GM21360 (cell line): ENCODE data around the gene ZNF385C.
A peak's percentile ranks its signal among the peaks of the same experiment; 100 is the strongest.

ENCODE experiments used
- ATAC-seq: cut with Tn5 transposase; IDR thresholded peaks from one replicate; pipeline ENCODE4 v1.9.1; 2021; ENCODE audit warnings: mild to moderate bottlenecking, moderate library complexity; ENCODE audit not compliant: unreplicated experiment

Gene ZNF385C

DNA sequence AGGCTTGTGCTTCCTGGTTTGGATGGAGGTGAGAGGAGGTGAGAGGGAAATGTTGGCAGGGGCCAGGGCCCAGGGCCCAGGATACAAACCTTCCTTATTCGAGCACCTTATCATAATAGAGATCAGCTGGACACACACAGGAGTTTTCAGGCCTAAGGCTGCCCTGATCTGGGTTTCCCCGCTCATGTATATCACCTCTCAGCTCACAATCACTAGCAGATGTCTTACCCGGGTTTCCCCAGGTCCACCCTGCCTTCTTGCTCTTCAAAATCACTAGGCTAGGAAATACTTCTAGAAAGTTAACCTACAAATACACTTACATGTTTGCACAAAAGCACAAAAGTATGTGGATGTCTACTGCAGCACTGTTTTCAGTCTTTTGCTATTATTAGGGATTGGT, 28.6 kb upstream of the ZNF385C start:
- ATAC-seq, result no peak

DNA sequence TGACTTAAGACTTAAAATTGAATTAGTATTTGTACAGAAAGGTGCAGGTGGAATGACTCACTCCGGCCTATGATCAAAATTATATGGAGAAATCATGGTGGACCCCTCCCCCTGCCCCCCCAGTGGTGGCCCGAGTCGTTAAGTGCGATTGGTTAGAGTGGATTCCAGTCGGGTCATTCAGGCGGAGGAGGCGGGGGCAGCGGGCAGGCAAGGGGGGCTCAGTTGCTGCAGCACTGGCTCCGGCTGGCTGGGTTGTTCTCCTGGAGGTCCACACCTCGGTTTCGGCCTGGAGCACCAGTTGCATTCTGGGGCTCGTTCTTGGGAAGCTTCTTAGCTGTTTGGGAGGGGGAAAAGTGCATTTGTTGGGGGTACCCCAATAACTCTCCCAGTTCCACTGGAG, 27.3 kb upstream of the ZNF385C start:
- ATAC-seq, result no peak

DNA sequence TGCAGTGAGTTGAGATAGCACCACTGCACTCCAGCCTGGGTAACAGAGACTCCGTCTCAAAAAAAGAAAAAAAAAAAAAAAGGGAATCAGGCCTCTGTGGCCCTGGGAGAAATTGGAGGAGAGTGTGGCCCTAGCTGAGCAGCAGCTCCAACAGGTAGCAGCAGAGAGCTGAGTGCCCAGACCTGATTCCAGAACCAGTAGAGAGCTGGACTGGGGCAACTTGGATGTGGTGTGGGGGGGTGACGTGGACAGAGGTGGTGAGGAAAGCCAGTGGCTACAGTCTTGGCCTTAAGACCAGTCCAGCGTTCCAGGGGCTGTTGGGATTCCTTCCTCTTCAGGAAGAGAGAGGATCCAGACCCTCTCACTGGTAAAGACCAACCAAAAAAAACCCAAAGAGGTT, 26.0 kb upstream of the ZNF385C start:
- no peak for ATAC-seq

DNA sequence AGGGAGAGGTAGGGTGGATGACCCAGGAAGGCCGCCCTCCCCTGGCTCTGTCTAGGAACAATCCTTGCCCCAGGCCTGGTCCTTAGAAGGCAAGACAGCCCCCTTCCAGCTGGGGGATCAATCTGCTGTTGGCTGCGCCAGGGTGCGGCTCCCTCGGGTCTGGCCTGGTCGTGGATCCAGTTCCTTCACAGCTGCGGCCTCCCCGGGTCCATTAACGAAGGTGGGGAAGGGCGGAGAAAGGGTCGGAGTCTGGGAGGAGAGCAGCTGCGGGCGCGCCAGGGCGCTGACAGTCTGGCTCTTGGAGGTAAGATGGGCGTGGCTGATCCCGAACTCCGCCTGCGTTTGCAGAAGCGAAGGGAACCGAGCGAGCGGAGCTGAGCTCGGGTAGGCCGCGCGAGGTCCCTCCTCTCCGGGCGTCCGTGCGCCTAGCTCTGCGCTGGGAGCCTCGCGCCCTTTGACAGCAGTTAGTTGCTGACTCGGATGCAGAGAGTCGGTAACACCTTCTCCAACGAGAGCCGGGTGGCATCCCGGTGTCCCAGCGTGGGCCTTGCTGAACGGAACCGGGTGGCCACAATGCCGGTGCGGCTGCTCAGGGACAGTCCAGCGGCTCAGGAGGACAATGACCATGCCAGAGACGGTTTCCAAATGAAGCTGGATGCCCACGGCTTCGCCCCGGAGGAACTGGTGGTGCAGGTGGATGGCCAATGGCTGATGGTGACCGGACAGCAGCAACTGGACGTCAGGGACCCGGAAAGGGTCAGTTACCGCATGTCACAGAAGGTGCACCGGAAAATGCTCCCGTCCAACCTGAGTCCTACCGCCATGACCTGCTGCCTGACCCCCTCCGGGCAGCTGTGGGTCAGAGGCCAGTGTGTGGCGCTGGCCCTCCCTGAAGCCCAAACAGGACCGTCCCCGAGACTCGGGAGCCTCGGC, 24.4 kb upstream of the ZNF385C start, which contains the start of gene HSPB9:
TSS of gene HSPB9 (plus strand) at position 434 of the 933 bp plus-strand sequence. CDS start at position 481, 47 bp downstream.
- ATAC-seq, result no peak

DNA sequence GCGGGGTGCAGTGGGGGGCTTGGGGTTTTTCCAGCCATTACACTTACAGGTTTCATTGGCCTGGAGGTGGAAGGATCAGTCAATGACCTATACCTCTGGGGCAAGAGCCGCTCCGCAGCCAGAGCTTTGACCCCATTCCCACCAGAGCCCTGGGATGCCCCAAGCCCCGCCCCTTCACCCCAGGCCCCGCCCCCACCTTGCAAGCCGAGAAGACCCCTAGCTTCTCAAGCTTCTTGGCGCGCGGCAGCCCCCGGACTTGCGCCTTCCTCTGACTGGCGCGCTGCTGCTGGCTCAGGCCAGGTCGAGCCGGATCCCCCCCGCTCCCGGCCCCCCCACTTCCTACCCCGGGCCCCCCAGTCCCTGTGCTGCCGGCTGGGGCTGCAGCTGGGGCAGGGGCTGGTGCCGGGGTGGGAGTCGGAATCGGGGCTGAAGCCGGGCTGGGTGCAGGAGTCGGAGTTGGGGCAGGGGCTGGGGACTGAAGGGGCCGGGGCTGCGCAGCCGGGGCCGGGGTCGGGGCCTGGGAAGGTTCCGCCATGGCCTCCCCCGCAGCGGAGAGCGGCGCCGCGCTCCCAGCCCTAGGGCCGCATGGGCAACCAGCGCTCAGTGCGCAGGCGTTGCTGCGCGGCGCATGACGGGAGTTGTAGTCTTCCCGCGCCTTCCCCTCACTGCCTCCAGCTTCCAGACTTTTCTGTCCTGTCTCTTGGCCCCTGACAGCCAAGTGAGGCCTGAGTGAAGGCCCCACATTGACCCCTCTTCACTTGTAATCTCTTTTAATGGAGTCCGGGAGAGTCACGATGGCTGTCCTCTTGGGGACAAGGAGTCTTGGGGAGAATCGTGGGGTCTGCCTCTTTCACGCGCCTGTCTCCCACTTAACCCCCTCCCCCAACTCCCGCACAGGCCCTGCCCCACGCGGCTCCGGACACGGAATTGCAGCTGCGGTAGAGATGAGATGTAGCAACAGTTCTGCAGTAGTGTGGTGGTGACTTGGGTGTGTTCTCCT, 22.8 kb upstream of the ZNF385C start, which contains the start of gene KAT2A:
TSS of gene KAT2A (minus strand) at position 598 of the 1,000 bp plus-strand sequence. CDS start at position 535, 63 bp downstream.
- peak; percentile 56 for ATAC-seq

DNA sequence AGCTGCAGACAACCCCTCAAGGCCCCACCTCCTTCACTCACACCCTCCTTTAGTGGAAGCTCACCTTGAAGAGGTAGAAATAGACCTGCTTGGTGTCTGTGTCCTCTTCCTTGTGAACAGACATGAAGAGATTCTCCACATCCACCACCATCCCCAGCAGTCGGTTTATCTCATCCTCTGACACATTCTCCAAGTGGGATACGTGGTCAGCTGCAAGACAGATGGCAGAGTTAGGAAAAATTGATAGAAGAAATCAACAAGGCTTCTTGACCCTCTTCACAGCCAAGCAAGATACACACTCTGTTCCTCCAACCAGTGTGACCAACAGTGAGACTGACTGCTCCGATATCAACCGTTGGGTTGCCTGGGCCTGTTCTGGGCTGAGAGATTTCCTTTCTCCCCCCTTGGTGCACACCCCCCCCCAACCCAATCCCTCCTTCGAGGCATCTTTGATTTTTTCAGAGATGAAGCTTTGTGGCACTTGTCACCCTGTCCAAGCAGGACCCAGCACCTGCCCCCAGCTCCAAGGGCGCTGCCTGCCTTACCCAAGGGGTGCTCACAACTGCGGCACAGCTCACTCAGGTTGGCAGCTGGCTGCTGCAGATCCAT, 22.0 kb upstream of the ZNF385C start:
- no peak for ATAC-seq

DNA sequence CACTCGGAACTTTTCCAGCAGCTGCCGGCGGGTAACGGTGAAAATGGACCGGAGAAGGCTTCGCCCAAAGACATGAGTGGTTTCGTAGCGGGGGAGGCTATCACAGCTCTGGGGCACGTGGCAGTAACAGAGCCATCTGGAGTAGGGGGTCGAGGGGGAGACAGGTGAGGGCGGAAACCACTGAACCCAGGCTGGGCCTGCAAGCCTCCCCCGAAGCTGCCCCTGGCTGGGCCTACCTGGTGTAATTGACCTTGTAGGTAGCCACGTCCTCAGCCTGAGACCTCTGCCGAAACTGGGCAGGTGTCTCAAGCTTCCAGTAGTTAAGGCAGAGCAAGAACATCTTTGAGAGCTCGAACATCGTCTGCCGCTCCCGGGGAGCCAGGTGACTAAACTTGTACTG, 21.0 kb upstream of the ZNF385C start:
- no peak for ATAC-seq

DNA sequence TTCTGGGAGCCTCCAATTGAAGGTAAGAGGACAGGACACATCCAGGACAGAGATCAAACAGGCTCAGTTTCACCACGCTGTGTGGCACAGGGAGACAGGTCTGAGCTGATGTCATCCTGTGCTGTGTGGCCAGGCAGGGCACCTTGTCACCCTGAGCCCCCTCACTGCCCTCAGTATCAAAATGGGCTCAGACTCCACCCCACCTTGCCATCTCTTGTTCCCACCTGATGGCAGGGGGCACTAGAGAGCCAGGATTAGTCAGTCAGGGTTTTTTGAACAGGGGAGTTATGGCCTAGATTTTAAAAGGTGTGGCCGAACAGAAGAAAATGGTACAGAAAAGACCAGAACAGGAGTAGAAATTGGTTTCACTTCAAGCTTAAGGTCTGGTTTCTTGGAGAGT, 20.3 kb upstream of the ZNF385C start:
- no peak for ATAC-seq

DNA sequence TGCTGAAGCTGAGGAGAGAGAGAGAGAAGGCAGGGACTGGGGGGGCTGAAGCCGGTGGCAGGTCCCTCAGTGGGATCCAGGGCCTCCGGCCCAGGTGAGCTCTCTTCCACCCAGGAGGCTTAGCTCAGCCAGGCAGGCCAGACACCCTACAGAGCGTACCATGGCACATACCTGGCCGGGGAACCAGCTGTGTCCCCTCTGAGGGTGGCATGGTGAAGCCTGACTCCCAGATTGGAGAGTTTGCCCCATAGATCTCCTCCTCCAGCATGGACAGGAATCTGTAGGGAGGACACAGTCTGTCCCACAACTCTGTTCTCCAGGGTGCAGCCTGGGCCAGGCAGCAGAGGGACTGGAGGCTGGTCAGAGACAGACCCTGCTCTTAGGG, 19.8 kb upstream of the ZNF385C start:
- ATAC-seq, result no peak

DNA sequence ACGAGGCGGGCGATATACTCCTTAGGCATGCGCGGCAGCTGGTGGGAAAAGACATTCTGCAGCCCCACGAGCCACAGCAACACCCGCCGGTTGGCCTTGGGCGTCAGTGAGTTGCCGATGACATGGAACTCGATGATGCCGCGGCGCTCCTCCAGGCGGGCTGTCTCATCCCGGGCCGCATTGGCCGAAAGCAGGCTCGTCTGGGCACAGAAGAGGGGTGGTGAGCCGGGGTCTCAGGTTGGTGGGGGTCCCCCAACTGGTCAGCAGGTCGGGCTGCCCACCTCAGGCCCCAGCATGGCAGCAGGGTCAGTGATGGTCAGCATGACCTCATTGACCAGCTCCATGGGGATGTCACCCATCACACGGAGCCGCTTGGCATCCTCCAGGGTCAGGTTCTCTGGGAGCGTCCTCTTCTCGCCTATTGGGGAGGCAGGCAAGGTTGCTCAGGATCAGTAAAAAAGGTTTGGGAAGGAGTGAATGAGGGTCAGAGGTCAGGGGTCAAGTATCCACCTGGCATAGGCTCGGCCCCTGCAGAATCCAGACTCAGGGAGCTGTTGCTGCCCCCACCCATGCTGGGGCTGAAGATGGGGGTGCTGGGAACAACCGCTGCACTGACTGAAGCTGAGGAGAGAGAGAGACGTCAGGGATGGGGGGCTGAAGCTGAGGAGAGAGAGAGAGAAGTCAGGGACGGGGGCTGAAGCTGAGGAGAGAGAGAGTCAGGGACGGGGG, 19.3 kb upstream of the ZNF385C start:
- ATAC-seq, result no peak

DNA sequence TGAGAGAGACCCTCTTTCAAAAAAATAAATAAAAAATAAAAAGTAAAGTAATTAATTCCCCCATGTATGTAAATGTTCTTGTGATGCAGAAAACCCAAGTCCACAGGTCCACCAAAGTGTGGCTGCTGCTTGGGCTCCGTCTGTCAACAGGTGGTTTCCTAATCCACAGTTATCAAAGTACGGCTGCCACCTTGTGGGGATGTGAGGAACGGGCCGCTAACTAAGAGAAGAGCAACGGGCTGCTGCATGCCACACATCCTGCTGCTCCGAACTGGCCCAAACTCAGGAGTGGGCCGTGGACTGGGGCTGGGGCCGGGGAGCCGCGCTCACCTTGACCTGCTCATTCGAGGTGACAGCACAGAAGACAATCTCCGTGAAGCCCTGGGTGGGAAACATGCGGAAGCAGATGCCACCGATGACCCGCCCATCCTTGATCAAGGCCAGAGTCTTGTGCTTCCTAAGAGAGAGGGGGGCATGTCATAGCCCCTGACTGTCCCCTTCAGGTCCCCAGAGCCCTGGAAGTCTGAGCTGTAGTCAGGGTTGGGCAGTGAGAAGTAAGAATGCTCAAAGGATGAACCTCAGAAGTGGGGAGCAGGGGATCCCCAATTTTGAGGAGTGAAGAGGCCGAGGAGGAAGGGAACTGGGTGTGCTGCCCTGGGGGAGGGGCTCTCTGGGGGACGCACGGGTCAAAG, 18.6 kb upstream of the ZNF385C start:
- ATAC-seq, result no peak

DNA sequence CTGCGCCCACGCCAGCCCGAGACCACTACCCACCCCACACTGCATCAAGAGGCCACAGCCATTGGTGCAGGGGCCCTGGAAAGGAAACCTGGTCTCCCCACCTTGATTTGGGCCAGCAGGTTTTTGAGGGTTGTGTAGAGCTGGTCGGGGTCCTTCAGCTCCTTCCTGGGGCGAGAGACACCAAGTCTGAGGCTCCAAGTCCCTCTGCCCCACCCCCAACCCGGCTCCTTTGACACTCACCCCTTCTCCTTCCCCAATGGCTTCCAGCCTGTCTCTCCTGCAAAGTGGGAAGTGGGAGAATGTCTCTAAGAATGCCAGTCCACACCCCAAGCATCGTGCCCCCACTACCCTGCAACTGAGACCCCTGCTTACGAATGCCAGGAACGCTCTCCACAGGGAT, 15.8 kb upstream of the ZNF385C start:
- no peak for ATAC-seq

DNA sequence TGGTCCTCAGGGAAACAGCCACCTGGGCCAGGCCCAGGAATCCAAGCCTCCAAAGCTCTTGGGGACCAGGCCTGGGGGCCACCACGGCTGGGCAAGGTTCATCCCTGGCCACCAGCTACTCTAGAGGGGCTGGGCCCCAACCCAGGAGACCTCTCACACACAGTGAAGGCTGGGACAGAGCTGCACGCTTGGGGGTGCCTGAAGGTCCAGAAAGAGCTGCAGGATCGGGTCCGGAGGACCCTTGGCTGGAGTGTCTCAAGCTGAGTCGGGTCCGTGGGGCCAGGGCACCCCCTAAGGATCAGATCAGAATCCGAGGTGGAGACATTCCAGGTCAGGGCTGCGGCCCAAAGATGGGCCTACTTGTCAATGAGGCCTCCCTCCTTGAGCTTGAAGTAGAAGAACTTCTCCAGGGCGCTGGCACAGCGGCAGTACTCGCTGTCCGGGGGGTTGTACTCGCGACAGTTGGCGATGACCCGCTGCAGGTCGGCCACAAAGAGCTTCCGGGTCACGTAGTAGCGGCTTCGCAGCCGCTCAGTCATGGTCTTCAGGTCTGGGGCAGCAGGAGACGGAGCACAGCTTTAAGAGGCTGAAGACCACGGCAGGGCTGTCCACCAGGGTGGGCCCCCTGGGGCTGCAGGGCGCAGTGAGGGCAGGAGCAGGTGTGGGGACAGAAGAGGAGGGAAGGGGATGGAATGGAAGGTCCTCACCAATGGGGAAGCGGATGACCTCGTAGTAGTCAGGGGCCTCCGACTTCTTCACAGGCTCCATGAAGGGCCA, 15.2 kb upstream of the ZNF385C start:
- ATAC-seq, result no peak

DNA sequence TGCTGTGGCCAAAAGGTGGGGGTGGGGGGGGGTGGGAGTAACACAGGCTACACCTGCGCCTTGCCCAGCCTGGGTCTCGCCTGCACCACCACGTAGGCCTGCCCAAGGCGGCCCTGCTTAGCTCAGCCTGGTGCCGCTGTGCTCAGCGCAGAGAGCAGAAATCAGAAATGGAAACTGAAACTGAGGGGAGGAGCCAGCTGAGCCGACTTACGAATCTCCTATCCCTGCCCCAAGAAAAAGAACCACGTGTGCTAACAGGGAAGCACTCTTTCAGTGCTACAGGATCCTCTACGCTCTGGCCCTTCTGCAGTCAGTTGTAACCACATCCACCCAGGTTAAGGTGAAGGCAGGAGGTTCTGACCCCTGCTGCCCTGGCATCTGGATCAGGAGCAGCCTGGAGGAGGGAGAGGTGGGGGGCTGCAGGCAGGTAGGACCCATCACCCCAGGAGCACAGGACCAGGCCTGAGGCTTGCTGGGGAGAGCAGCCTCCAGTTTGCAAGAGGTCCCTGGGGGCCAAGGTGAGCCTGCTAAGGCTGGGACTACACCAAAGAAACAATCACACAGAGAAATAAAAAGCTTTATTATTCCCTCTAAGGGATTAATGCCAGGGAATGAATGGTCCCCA, 14.4 kb upstream of the ZNF385C start, which contains the start of gene DHX58:
TSS of gene DHX58 (minus strand) at position 163 of the 625 bp plus-strand sequence. CDS start 822 bp downstream, outside the sequence.
- ATAC-seq, result peak; percentile 40

DNA sequence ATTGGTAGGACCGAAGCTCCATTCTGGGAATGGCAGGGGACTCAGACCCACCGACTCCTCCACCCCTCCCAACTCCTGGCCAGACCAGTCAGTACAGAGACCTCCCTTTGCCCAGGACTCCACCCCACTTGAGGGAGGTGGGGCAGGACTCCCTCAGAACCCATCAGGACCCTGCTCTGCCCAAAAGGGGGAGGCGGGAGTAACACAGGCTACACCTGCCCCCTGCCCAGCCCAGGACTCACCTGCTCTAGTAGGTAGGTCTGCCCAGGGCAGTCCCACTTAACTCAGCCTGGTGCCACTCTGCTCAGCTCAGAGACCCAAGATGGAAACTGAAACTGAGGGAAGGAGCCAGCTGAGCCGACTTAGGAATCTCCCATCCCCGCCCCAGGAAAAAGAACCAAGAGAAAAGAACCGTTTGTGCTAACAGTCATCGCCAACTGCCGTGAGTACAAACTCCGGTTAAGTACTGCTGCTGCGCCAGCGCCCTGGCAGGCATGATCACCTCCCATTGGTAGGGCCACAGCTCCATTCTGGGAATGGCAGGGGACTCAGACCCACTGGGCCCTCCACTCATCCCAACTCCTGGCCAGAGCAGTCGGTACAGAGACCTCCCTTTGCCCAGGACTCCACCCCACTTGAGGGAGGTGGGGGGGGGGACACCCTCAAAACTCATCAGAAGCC, 13.7 kb upstream of the ZNF385C start:
- ATAC-seq, result no peak

DNA sequence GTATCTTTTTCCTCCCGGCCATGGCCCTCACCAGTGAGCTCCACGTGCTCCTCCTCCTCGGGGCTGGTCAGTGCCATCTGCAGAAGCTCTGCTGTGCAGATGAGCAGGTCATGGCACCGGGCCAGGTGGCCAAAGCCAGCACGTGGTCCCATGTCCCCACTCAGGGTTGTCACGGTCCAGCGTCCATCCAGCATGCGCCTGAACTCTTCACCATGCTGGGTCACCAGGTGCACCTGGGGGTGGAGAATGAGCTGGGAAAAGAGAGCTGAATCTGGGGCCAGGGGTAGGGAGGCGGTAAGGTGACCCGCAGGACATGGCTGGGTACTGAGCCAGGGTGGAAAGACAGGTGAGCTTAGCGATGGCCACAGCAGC, 13.0 kb upstream of the ZNF385C start:
- ATAC-seq, result no peak

DNA sequence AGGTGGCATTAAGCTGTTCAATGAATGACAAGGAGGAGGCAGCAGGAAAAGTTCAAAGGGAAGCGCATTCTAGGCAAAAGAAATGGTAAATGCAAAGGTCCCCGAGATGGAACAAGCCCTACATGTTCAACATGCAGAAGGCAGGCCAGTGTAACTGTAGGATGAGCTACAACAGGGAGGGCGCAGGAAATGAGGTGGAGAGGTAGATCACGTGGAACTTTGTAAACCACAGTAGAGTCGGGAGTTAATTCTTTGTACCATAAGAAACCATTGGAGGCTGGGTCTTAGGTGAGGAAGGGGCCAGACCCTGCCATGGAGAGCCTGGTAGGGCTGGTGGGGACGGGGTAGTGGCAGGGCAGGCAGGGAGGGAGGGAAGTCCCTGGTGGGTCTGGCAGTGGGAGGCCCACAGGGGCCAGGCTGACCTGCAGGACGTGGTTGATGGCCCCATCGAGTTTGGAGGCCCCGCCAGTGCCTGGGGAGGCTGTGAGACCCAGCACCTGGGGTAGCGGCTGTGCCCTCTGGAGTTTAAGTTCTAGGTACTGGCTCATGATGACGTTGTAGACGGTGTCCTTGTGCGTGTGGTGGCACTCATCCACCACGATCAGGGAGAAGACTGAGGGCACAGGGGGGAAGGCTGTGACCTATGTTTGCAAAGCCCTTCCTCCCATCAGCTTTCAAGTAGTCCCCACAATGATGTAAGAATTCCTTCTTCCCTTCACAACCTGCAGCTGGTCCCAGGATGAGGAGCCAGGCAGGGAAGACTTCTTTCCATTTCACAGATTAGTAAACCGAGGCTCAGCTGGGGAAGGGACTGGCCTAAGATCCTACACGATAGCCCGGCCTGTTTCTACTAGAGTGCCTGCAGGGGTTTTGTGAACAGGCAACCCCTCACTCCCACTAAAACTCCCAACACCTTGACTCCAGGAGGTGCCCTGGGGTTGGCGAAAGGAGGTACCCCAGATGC, 12.3 kb upstream of the ZNF385C start:
- ATAC-seq, result no peak
